ENCODE data around the gene KLHL26.

Gene KLHL26

GRCh38 chr19:18716857-18717256 is 80.0 kb downstream of the KLHL26 start:
- TF ChIP-seq CTCF (conservative IDR thresholded peaks at IDR 0.05; ENCODE audit: low read length) (no peak), EZH2phosphoT487 (IDR thresholded peaks at IDR 0.05; ENCODE audit: borderline replicate concordance) (no peak)
- Histone ChIP-seq H4K20me1 (ENCODE audit: insufficient read depth, low read length, poor library complexity, severe bottlenecking) (no peaks in the 10 kb centered on the region), H3K9ac (ENCODE audit: low read depth, low read length, poor library complexity, severe bottlenecking) (no peak overlapping the region), H3F3A (ENCODE audit: low read depth) (no peaks in the 10 kb centered on the region), H3K9me3 (ENCODE audit: insufficient read depth, low read depth, low read length) (no peaks in the 10 kb centered on the region), H3K79me2 (ENCODE audit: insufficient read depth, low read length) (peaks cover 13% of the 10 kb centered on the region; the same call in 1 of the 2 replicates), H3K4me1 (ENCODE audit: insufficient read depth, low read length, poor library complexity, severe bottlenecking) (peaks cover 16% of the 10 kb centered on the region), H3K4me3 (ENCODE audit: low read length, poor library complexity, severe bottlenecking) (no peak overlapping the region), H2AFZ (ENCODE audit: low read length) (no peak overlapping the region), H3K36me3 (ENCODE audit: insufficient read depth, low read length) (no peaks in the 10 kb centered on the region), H3K27me3 (ENCODE audit: insufficient read depth, low read length, poor library complexity, severe bottlenecking) (no peaks in the 10 kb centered on the region), H3K4me2 (ENCODE audit: low read depth, low read length, poor library complexity, severe bottlenecking) (no peak overlapping the region), H3K9me2 (replicated peaks; ENCODE audit: low read depth, low read length) (no peaks in the 10 kb centered on the region)

GRCh38 chr19:18717601-18718000 is 80.8 kb downstream of the KLHL26 start:
- no peaks in the 10 kb centered on the region for H3K36me3 ChIP-seq (ENCODE audit: insufficient read depth, low read length)
- H3K9me2 ChIP-seq (replicated peaks; ENCODE audit: low read depth, low read length), result no peaks in the 10 kb centered on the region
- no peak overlapping the region for H3K9ac ChIP-seq (ENCODE audit: low read depth, low read length, poor library complexity, severe bottlenecking)
- H2AFZ ChIP-seq (ENCODE audit: low read length), result no peak overlapping the region
- peaks cover 16% of the 10 kb centered on the region for H3K4me1 ChIP-seq (ENCODE audit: insufficient read depth, low read length, poor library complexity, severe bottlenecking)
- no peaks in the 10 kb centered on the region for H3K9me3 ChIP-seq (ENCODE audit: insufficient read depth, low read depth, low read length)
- H3F3A ChIP-seq (ENCODE audit: low read depth), result no peaks in the 10 kb centered on the region
- H3K79me2 ChIP-seq (ENCODE audit: insufficient read depth, low read length), result peaks cover 15% of the 10 kb centered on the region; the same call in 1 of the 2 replicates
- no peaks in the 10 kb centered on the region for H3K27me3 ChIP-seq (ENCODE audit: insufficient read depth, low read length, poor library complexity, severe bottlenecking)
- peak overlapping the region; percentile 4 for H3K4me2 ChIP-seq (ENCODE audit: low read depth, low read length, poor library complexity, severe bottlenecking)
- no peak for TF ChIP-seq EZH2phosphoT487 (IDR thresholded peaks at IDR 0.05; ENCODE audit: borderline replicate concordance)
- TF ChIP-seq CTCF (conservative IDR thresholded peaks at IDR 0.05; ENCODE audit: low read length), result no peak
- no peak overlapping the region for H3K4me3 ChIP-seq (ENCODE audit: low read length, poor library complexity, severe bottlenecking)
- no peaks in the 10 kb centered on the region for H4K20me1 ChIP-seq (ENCODE audit: insufficient read depth, low read length, poor library complexity, severe bottlenecking)

GRCh38 chr19:18718015-18718526 is 81.2 kb downstream of the KLHL26 start:
- H3K4me2 ChIP-seq (ENCODE audit: low read depth, low read length, poor library complexity, severe bottlenecking), result peak overlapping the region; percentile 4
- H3K9ac ChIP-seq (ENCODE audit: low read depth, low read length, poor library complexity, severe bottlenecking), result no peak overlapping the region
- H3K9me2 ChIP-seq (replicated peaks; ENCODE audit: low read depth, low read length), result no peaks in the 10 kb centered on the region
- H3K4me1 ChIP-seq (ENCODE audit: insufficient read depth, low read length, poor library complexity, severe bottlenecking), result peaks cover 16% of the 10 kb centered on the region
- no peaks in the 10 kb centered on the region for H4K20me1 ChIP-seq (ENCODE audit: insufficient read depth, low read length, poor library complexity, severe bottlenecking)
- no peaks in the 10 kb centered on the region for H3K9me3 ChIP-seq (ENCODE audit: insufficient read depth, low read depth, low read length)
- H3F3A ChIP-seq (ENCODE audit: low read depth), result no peaks in the 10 kb centered on the region
- no peak overlapping the region for H3K4me3 ChIP-seq (ENCODE audit: low read length, poor library complexity, severe bottlenecking)
- no peaks in the 10 kb centered on the region for H3K27me3 ChIP-seq (ENCODE audit: insufficient read depth, low read length, poor library complexity, severe bottlenecking)
- TF ChIP-seq CTCF (conservative IDR thresholded peaks at IDR 0.05; ENCODE audit: low read length), result no peak
- no peak for TF ChIP-seq EZH2phosphoT487 (IDR thresholded peaks at IDR 0.05; ENCODE audit: borderline replicate concordance)
- H2AFZ ChIP-seq (ENCODE audit: low read length), result no peak overlapping the region
- H3K79me2 ChIP-seq (ENCODE audit: insufficient read depth, low read length), result peaks cover 13% of the 10 kb centered on the region; the same call in 1 of the 2 replicates
- H3K36me3 ChIP-seq (ENCODE audit: insufficient read depth, low read length), result no peaks in the 10 kb centered on the region

Data from Loucy (cell line).